Erythroblast (primary cell): Measurements from ENCODE around the gene GSTM4.

Experiments
- GATA1 ChIP-seq: IDR thresholded peaks from 2 replicates; pipeline ENCODE4 v1.6.1; 2011; ENCODE audit warnings: low read depth, mild to moderate bottlenecking, control low read depth, low read length, moderate library complexity
- POLR2A ChIP-seq: IDR thresholded peaks from 2 replicates; pipeline ENCODE4 v1.6.1; 2011; ENCODE audit warnings: mild to moderate bottlenecking, low read length

DNA sequence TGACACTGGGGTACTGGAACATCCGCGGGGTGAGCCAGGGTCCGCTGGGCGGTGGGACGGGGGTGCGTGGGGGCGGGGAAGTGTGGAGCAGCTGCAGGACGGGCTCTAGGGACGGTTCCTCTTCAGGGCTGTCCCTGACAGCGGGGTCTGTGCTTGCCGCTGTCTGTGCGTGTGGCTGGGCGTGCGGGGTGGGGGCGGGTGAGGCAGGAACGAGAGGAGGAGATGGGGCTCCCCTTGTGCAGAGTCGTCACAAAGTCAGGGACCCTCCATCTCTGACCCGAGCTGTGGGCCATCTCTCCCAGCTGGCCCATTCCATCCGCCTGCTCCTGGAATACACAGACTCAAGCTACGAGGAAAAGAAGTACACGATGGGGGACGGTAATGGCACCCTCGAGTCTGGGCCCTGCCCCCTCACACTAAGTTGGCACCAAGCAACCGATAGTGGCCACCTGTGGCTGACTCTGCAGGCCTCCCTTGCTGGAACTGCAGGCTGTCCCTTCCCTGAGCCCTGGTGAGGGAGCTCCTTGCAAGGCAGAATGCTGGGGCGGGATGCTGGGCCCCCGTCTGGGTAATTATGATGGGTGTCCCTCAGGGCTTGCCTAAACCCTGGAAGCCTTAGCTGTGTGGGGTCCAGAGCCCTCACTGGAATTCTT lies 12.3 kb downstream of the GSTM4 start:
- TF ChIP-seq POLR2A (no peak), GATA1 (no peak)
